Lung (tissue), 12 donors: ENCODE results near the gene CENPP. TPM values are rescaled to one million over a fixed set of nuclear protein-coding genes. Genes with fewer than 3 reads are reported as not detected.

Experiments used
- ATAC-seq: fragments of 200-7000 bp; cut with Tn5 transposase; one replicate; pipeline ENCODE4 v1.9.1; 2020; ENCODE audit warnings: moderate number of reproducible peaks; ENCODE audit not compliant: insufficient read depth, low FRiP score
- DNase-seq, 3 donors: peaks; one replicate each; pipeline ENCODE4 v3.0.0-alpha.2; 2013 to 2017
- H3K27ac ChIP-seq, 2 donors: one replicate each; pipeline ENCODE4 v1.5.1; 2013; ENCODE audit warnings: mild to moderate bottlenecking in 2 of 2, moderate library complexity in 2 of 2, control low read depth in 1 of 2, inconsistent platforms in 1 of 2, low read depth in 1 of 2, low read length in 1 of 2
- H3K27me3 ChIP-seq, 3 donors: one replicate each; pipeline ENCODE4 v1.5.1; 2013; ENCODE audit warnings: low read length in 2 of 3; ENCODE audit not compliant: control insufficient read depth in 3 of 3, insufficient read depth in 3 of 3
- H3K36me3 ChIP-seq, 4 donors: one replicate each; pipeline ENCODE4 v1.5.1; 2013; ENCODE audit warnings: low read length in 4 of 4, mild to moderate bottlenecking in 1 of 4, moderate library complexity in 1 of 4; ENCODE audit not compliant: control insufficient read depth in 4 of 4, insufficient read depth in 4 of 4
- H3K4me1 ChIP-seq, 5 donors: one replicate each; pipeline ENCODE4 v1.5.1; 2013; ENCODE audit warnings: low read length in 5 of 5, mild to moderate bottlenecking in 2 of 5, moderate library complexity in 1 of 5; ENCODE audit not compliant: control insufficient read depth in 5 of 5, insufficient read depth in 5 of 5
- H3K4me3 ChIP-seq: one replicate; pipeline ENCODE4 v1.5.1; 2013; ENCODE audit warnings: mild to moderate bottlenecking, control low read depth, moderate library complexity
- H3K9ac ChIP-seq, 2 donors: one replicate each; pipeline ENCODE4 v1.5.1; 2013; ENCODE audit warnings: low read length in 2 of 2, control low read depth in 1 of 2; ENCODE audit not compliant: insufficient read depth in 1 of 2
- H3K9me3 ChIP-seq, 4 donors: one replicate each; pipeline ENCODE4 v1.5.1; 2013; ENCODE audit warnings: low read length in 3 of 4, mild to moderate bottlenecking in 1 of 4, moderate library complexity in 1 of 4; ENCODE audit not compliant: control insufficient read depth in 4 of 4, insufficient read depth in 3 of 4
- CTCF ChIP-seq: IDR thresholded peaks from 2 replicates; pipeline ENCODE4 v1.5.1; 2012; ENCODE audit warnings: mild to moderate bottlenecking; ENCODE audit errors: control extremely low read depth, extremely low read depth
- WGBS, 2 donors: extraction: QIAGEN DNeasy Blood & Tissue Kit; methylation state at CpG; one replicate each; pipeline ENCODE4 v1.1.7; 2013; 5-methylcytosine and 5-hydroxymethylcytosine counted together
- polyA plus RNA-seq, 2 donors: library from polyadenylated mRNA; stranded (reverse); fragments of 200-250 nt; gene quantifications; one replicate each; pipeline ENCODE4 v1.2.1, GENCODE V29; 2013
- total RNA-seq, 2 donors: library from RNA; depleted of rRNA in 1 of 2; stranded (reverse); fragments of >200 nt in 1 of 2; gene quantifications; one replicate each; pipeline ENCODE4 v1.2.1, GENCODE V29; 2014 to 2021
- donor health status: control.
- donor health status: control.
- donor health status: Bipolar disorder and iron deficiency.
- donor health status: healthy.
- donor health status: DM: yes; HTN: yes; CAD: no.

The CENPP gene
- total and polyA plus RNA-seq, 4 donors, result 1.2 to 11.8 (median 2.9) TPM

GRCh38 chr9:92484563-92484962 lies 158.8 kb downstream of the CENPP start:
- TF ChIP-seq CTCF, result no peak
- Histone ChIP-seq H3K4me3 (no peak overlapping the region), H3K4me1 (peaks cover 1 to 55% (median 21%) of the 10 kb centered on the region in 5 donors), H3K36me3 (no peaks in the 10 kb centered on the region), H3K9me3 (no peaks in the 10 kb centered on the region), H3K27ac (no peak overlapping the region), H3K27me3 (no peaks in the 10 kb centered on the region), H3K9ac (no peak overlapping the region)
- DNase-seq (no peak), ATAC-seq (no peak)
- 76 to 77% methylated on average over 3 of the region's 3 CpGs for WGBS, 2 donors

- no peak overlapping the region for H3K4me3 ChIP-seq
- 69 to 76% methylated on average over 3 of the region's 3 CpGs for WGBS, 2 donors
- ATAC-seq (no peak), DNase-seq (peak in 1 of 3 donors; percentile 43)
- H3K4me1 ChIP-seq, result peaks cover 2 to 42% (median 10%) of the 10 kb centered on the region in 5 donors
- no peaks in the 10 kb centered on the region for H3K9me3 ChIP-seq
- H3K36me3 ChIP-seq, result no peaks in the 10 kb centered on the region
- no peak overlapping the region for H3K9ac ChIP-seq
- no peak for TF ChIP-seq CTCF
- H3K27me3 ChIP-seq, result no peaks in the 10 kb centered on the region
- H3K27ac ChIP-seq, result no peak overlapping the region
These were observed 160.6 kb downstream of the CENPP start for GRCh38 chr9:92486371-92486770.

- 73 to 86% methylated on average over 4 of the region's 4 CpGs for WGBS, 2 donors
- H3K9me3 ChIP-seq, result no peaks in the 10 kb centered on the region
- no peak overlapping the region for H3K9ac ChIP-seq
- H3K27ac ChIP-seq, result no peak overlapping the region
- H3K36me3 ChIP-seq, result peaks cover 0 to 2% (median 0%) of the 10 kb centered on the region in 4 donors
- DNase-seq (peak in 1 of 3 donors; percentile 25), ATAC-seq (no peak)
- H3K27me3 ChIP-seq, result no peaks in the 10 kb centered on the region
- H3K4me1 ChIP-seq, result peaks cover 0 to 44% (median 10%) of the 10 kb centered on the region in 5 donors
- TF ChIP-seq CTCF, result no peak
- H3K4me3 ChIP-seq, result no peak overlapping the region
These were observed 163.2 kb downstream of the CENPP start for GRCh38 chr9:92488681-92489550.
